ENCODE results near the gene GATC.

GATC gene, protein sequence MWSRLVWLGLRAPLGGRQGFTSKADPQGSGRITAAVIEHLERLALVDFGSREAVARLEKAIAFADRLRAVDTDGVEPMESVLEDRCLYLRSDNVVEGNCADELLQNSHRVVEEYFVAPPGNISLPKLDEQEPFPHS

DNA sequence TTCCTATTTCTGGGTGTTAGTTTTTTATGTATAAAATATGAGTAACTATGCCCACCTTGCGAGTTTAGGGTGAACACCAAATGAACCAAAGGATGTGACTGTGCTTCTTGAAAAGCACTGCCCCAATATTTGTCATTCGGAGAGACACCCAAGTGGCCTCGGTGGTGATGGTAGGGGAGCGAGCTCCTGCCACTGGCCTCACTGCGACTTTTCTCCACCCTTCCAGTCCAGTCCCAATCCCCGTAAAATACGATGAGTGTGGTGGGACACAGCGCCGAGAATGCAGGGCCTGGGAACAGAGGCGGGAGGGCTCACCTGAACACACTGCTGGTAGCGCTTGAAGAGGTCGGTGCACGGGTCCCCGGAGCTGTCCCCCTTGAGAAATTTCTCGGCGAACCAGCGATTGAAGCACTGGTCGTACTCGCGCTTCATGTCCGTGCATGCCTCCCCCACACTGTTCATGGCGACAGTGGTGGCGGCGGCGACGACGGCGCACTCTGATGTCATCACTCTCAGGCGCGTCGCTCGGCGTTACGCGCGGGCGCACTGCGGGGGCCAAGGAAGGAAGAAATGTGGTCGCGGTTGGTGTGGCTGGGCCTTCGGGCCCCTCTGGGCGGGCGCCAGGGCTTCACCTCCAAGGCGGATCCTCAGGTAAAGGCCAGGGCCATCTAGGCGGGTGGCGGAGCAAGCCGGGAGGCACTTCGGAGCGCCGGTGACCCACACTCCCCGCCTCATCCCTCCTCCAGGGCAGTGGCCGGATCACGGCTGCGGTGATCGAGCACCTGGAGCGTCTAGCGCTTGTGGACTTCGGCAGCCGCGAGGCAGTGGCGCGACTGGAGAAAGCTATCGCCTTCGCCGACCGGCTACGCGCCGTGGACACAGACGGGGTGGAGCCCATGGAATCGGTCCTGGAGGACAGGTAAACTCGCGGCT is at the start of gene GATC, which contains the start of gene TRIAP1:
Gene GATC (plus strand): TSS at position 534 of the 933 bp plus-strand sequence. CDS start 37 bp downstream, at position 571.
Gene TRIAP1 (minus strand): TSS at position 474 of the 933 bp plus-strand sequence. CDS start 12 bp downstream, at position 462.
- DNase-seq (ENCODE audit: low spot score), result peak; percentile 87

DNA sequence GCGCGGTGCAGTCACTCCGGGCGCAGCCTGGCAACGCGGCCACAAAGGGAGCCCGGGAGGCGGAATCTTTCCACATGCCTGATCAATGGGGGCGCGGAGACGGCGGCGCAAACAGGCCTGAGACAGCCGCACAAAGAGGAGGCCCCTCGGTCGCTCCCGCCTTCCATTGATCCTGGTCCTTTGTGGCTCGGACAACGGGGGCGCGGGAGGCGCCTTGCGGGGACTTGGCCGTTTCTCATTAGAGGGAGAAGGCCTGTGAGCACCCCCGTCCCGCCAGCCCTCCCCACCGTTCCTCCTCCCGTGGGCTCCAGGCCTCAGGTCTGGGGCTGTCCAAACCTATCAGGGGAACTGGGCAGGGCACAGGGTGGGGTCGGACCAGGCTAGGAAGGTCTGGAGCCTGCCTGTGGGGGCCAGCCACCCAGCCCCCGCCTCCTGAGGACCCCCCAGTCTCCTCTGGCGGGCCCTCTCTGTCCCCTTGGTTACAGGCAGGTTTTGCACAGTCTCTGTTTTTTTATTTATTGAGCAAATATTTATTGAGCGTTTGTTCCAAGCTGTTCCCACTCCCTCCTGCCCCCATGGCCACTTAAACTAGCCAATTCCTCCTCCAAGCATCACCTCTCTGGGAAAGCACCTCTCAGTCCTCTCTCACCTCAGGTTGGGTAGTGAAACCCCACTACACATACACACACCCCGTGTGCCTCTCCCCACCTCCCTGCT is 48.3 kb upstream of the GATC start:
- DNase-seq (ENCODE audit: low spot score), result no peak

DNA sequence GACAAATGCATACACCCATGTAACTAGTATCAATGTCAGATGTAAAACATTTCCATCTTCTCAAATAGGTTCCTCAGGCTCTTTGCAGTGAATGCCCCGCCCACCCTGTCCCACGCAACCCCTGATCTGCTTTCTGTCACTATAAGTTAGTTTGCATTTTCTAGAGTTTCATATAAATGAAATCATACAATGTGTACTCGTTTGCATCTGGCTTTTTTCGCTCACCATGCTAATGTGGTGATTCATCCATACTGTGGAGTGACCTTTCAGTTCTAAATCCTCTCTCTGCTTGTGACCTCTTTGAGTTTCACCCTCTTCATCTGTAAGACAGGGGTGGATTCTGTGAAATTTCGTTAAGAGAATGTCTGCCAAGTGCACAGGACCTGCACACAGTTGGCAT is 46.7 kb upstream of the GATC start:
- no peak for DNase-seq (ENCODE audit: low spot score)

DNA sequence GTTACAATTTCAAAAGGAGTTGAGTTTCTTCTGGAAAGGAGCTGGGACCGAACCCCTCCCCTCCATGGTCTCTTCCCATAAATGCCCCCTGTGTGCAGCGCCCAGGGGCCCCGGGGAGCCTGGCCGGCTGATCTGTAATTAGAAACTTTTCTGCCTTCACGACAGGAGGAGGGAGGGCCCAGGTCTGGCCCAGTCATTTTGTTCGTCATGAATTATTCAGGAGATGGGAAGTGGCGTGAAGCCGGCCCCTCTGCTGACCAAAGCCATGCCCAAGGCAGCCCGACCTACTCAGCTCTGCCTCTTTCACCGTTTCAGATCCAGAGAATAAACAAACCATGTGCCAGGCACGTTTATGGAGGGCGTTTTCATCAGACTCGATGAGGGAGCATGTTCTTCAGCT is 44.0 kb upstream of the GATC start:
- DNase-seq (ENCODE audit: low spot score), result no peak

DNA sequence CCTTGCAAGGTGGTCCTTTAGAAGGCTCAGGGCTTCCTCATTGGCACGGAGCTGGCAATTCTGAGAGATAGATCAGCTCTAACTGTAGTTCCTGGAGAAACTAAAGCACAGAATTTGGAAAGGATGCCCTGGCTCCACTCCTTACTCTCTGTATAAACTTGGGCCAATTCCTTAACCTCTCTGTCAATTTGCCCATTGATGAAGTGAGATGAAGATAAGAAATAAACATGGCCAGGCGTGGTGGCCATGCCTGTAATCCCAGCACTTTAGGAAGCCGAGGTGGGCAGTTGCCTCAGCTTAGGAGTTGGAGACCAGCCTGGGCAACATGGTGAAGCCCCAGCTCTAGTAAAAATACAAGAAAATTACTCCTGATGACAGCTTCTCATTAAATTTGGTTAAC is 42.4 kb upstream of the GATC start:
- DNase-seq (ENCODE audit: low spot score), result no peak

DNA sequence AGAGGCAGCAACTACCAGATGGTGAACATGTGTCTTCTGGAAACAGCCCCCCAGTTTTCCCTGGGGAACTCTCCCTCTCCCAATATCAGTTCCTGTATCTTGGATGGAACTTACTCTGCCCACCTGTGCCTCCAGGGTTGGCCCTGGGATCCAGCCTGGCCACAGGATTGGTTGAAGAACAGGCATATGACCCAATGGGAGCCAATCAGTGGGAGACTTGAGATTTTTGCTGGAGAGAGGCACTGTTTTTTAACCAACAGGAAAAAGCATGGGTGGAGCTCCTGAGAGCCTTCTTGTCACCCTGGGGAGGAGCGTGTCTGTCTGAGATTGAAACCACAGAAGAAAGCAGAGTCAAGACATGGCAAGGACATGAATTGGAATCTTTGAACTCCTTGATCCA is 42.0 kb upstream of the GATC start:
- DNase-seq (ENCODE audit: low spot score), result no peak

DNA sequence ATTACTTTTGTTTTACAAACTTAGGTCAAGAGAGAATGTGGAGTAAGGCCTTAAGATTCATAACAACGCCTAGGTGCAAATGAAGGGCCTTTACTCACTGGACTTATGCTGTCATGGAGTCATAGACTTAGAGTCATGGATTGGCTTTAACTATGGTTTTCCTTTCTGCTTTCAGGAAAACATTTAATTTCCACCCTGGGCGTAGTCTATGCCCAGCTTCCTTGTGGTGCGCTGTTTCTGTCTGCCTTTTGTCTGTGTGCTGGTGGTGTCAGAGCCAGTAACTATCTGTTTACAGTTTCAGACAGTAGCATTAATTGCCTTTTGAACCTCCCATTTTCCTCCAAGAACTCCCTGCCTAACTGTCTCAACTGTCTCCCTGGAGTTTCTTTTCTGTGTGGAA is 40.2 kb upstream of the GATC start:
- DNase-seq (ENCODE audit: low spot score), result no peak

DNA sequence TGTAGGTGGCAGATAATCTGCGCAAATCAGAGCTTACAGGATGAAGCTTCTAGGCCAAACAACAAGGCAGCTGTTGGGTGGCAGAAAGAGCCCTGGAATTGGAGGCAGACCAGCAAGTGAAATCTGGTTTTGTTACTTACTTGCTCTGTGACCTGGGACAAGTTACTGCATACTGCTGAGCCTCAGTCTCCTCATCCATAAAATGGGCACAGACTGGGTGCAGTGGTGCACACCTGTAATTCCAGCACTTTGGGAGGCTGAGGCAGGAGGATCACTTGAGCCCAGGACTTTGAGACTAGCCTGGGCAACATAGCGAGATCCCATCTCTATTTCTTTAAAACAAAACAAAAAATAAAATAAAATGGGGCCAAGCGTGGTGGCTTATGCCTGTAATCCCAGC is 39.7 kb upstream of the GATC start:
- no peak for DNase-seq (ENCODE audit: low spot score)

DNA sequence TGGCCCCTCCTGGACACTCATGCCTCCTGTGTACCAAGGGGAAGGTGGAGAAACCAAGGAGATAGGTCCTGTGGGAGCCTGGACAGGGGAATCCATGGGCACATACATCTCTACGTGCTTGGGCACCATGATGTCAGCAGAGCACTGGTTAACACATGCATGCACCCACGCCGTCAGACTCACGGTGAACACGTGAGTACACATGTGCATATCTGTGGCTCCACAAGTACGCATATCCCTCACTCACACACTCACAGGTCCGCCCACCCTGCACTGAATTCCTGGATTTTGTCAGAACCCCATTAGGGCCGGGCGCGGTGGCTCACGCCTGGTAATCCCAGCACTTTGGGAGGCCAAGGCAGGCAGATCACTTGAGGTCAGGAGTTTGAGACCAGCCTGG is 37.5 kb upstream of the GATC start:
- DNase-seq (ENCODE audit: low spot score), result no peak

DNA sequence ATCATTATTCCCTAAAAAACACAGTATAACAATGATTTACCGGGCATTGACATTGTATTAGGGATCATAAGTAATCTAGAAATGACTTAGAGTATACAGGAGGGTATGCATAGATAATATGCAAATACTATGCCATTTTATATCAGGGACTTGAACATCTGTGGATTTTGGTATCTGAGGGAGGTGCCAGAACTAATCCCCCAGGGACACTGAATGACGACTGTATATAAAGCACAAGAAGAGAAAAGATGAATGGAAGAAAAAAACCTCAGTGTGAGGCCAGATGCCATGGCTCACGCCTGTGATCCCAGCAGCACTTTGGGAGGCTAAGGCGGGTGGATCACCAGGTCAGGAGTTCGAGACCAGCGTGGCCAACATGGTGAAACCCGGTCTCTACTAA is 33.8 kb upstream of the GATC start:
- no peak for DNase-seq (ENCODE audit: low spot score)

DNA sequence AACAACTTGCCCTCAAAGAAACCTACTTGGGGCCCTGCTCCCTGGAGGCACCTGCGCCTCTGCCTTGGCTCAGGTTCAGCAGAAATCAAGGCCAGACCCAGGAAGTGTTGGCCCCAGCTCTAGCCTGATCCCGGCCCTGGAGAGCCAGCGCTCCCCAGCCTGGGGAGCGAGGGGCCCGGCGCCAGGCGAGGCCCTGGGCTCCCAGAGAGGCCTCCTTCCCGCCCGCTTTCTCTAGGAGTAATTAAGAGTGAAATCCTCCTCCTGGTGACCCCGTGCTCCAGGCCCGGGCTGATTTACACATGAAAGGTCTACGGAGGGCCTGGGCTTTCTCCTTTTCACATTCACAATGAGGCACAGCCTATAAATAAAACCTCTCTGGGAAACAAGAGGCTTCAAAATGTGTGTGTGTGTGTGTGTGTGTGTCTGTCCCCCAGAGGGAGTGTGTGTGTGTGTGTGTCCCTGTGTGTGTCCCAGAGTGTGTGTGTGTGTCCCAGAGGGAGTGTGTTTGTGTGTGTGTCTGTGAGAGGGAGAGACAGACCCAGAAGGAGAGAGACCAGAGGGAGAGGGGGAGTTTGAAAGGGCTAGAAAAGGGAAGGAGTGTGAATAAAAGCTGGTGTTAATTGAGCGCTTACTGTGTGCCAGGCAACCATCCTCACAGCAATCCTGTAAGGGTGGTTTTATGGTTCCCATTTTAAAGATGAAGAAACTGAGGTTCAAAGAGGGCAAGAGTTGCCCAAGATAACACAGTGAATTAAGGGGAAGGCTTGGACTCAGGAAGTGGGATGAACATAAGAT is 32.1 kb upstream of the GATC start:
- no peak for DNase-seq (ENCODE audit: low spot score)

DNA sequence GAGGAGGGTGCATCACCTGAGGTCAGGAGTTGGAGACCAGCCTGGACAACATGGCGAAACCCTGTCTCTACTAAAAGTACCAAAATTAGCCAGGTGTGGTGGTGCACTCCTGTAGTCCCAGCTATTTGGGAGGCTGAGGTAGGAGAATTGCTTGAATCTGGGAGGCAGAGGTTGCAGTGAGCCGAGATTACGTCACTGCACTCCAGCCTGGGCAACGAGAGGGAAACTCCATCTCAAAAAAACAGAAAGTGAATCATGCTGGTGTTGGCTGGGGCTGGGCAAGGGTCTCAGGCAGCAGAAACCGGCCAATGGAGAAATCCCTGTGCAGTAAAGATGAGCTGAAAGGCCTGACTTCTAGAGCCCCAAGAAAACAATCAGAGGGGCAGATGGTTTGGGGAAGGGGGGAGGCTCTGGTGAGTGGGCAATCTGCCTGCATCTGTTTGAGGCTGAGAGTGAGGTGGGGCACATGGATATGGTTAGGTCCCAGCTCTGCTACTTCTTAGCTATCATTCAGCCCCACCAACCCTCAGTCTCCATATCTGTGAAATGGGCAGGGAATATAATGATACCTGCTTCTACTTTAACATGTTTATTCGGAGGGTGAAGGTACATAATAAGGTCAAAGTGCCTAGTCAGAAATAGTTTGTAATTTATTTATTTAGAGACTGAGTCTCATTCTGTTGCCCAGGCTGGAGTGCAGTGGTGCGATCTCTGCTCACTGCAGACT is 29.6 kb upstream of the GATC start:
- no peak for DNase-seq (ENCODE audit: low spot score)

DNA sequence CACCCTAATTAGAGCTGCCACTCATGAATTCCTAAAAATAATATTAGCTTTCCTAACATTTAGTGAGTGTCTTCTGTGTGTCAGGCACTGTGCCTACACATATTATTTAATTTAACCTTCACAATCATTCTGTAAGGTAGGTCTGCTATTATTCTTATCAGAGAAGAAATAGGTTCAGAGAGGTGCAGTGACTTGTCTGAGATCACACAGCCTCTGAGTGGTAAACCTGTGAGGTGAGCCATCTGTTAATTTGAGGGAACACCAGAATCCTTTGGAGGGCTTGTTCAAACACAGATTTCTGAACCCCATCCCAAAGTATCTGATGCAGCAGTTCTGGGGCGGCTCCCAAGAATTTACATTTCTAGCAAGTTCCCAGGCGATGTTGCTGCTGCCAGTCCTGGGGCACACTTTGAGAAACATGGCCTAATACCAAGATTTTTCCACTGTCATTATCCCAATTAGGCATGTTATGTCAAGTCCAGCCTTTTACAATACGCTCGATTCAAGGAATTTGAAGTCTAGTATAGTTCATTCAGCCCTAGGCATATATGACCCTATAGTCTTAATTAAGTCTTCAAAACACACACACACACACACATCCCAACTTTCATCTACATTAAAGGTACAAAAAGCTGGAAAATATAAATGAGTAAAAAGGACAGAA is 28.2 kb upstream of the GATC start:
- no peak for DNase-seq (ENCODE audit: low spot score)

DNA sequence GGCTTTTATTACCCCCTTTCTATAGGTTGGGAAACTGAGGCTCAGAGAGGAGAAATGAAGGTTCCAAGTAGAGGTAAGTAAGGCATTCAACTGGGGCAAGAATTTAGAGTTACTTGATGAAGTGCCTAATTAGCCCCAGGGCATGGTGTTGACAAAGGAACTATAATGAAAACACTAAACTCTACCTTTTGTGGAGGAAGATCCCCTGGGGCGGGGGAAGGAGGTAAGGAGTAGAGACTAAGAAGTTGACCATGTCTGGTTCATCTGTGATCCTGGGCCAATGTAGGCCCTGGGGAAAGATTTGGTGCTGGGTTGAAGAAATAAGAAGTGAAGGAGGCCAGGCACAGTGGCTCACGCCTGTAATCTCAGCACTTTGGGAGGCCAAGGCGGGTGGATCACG is 24.5 kb upstream of the GATC start:
- DNase-seq (ENCODE audit: low spot score), result no peak

DNA sequence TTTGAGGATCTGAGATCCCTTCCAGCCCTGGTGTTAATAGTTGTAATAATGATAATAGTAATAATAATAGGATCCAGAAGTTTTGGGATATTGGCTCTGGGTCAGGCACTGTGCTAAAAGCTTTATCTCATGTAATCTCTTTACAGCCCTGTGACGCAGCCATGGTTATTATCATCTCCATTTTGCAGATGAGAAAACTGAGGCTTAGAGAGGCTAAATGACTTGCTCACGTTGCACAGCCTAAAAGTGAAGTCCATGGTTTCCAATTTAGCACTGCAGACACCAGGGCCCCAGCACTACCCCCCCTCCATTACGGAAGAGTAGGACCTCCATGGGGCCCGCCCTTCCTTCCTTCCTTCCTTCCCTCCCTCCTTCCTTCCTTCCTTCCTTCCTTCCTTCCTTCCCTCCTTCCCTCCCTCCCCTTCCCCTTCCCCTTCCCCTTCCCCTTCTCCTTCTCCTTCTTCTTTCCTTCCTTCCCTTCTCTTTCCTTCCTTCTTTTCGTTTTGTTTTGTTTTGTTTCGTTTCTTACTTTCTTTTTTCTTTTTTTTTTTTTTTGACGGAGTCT is 23.3 kb upstream of the GATC start:
- DNase-seq (ENCODE audit: low spot score), result no peak

DNA sequence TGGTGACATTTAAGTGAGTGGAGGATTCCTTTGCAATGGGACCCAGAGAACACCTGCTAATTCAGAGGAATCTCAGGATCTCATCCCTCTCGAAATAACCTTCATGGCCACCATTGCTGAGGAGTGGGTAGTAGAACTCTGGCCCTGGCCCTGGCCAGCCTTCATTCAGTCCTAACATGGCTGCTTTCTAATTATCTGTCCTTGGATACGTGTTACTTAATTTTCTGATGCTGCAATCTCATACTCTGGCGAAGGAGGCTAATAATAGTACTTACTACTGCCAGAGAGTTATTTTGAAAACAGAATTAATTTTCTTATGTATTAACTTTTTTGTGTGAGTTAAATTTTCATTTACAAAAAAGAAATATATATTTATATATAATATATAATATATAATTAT is 20.4 kb upstream of the GATC start:
- no peak for DNase-seq (ENCODE audit: low spot score)

DNA sequence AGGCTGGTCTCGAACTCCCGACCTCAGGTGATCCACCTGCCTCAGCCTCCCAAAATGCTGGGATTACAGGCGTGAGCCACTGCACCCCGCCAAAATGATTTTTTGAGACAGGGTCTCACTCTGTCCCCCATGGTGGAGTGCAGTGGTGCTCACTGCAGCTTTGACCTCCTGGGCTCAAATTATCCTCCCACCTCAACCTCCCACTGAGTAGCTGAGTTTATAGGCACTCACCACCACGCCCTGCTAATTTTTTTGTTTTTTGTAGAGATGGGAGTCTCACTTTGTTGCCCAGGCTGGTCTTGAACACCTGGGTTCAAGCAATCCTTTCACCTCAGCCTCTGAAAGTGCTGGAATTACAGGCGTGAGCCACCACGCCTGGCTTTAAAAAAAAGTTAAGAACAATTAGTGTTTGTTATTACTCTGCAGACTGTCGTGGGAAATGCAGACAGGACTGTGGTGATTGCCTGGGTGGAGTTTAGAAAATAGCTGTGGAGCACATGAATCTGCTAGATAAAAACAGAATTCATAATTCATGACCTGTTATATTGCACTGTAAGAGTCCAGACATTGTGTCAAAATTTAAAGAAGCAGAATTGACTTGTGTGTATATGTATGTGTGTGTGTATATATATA is 17.5 kb upstream of the GATC start:
- DNase-seq (ENCODE audit: low spot score), result no peak

DNA sequence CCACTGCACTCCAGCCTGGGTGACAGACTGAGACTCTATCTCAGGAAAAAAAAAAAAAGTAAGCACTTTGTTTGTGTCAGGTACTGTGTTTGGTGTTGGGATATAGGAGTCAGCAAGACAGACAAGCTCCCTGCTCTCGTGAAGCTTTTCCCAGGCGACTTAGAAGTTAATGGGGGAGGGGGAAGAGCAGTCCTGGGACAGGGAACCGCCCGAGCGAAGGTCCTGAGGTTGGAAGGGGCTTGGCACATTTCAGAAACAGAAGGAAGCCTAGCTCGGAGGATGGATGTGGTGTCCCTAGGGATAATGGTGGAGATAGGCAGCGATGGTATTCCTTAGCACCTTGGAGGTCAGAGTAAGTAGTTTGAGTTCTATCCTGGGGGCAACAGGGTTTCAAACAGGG is 16.9 kb upstream of the GATC start:
- no peak for DNase-seq (ENCODE audit: low spot score)

DNA sequence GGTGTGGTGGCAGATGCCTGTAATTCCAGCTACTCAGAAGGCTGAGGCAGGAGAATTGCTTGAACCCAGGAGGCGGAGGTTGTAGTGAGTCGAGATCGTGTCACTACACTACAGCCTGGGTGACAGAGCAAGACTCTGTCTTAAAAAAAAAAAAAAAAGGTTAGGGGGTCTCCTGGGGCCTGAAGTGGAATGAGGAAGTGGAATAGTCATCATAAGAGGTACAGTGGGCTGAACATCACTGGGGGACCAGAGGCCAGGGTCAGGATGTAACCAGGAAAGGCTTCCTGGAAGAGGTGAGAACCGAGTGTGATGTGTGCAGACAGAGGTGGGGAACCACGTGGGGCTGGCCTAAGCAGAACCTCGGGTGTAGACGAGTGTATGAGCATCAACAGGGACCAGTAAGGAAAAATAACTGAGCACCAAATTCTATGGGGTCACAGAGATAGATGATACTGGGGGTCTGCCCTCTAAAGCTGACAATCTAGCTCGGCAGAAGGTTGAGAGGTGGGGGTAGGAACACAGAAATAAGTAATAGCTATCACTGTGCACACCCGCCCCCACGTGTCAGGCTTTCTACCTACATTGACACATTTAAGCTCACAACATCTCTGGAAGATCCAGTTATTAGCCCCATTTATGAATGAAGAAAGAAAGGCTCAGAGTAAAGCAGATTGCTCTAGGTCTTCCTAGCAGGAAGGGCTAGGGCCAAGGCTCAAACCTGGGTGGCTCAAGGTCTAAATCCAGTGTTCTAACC is 13.3 kb upstream of the GATC start:
- DNase-seq (ENCODE audit: low spot score), result no peak
